DOHH2 (cell line): ENCODE measurements around the gene TSC22D3.

Experiments
- H3F3A ChIP-seq: fragments of 200-600 bp; sonication (generic), shearing (Covaris generic); 2 replicates; pipeline ENCODE4 v1.6.0; 2016; ENCODE audit warnings: antibody characterized with exemption, mild to moderate bottlenecking; ENCODE audit not compliant: control insufficient read depth, insufficient read depth
- H3K27ac ChIP-seq: fragments of 200-600 bp; sonication (generic); 2 replicates; pipeline ENCODE4 v1.5.1; 2014; ENCODE audit warnings: low read depth, mild to moderate bottlenecking, low read length, moderate library complexity
- H3K27me3 ChIP-seq: fragments of 200-600 bp; sonication (generic); 2 replicates; pipeline ENCODE4 v1.6.1; 2014; ENCODE audit warnings: mild to moderate bottlenecking, low read length, mixed read lengths; ENCODE audit not compliant: control insufficient read depth
- H3K36me3 ChIP-seq: fragments of 200-600 bp; sonication (generic); 2 replicates; pipeline ENCODE4 v1.6.1; 2014; ENCODE audit warnings: mild to moderate bottlenecking, low read length, moderate library complexity, mixed read lengths; ENCODE audit not compliant: control insufficient read depth
- H3K4me1 ChIP-seq: fragments of 200-600 bp; sonication (generic); 2 replicates; pipeline ENCODE4 v1.6.1; 2014; ENCODE audit warnings: mild to moderate bottlenecking, low read length, mixed read lengths; ENCODE audit not compliant: control insufficient read depth
- H3K4me2 ChIP-seq: fragments of 200-600 bp; sonication (generic); 2 replicates; pipeline ENCODE4 v1.6.0; 2014; ENCODE audit warnings: mild to moderate bottlenecking, low read length, moderate library complexity
- H3K4me3 ChIP-seq: fragments of 200-600 bp; sonication (generic); 2 replicates; pipeline ENCODE4 v1.5.1; 2014; ENCODE audit warnings: mild to moderate bottlenecking, low read length, mixed read lengths
- H3K79me2 ChIP-seq: fragments of 200-600 bp; sonication (generic); 2 replicates; pipeline ENCODE4 v1.6.1; 2014; ENCODE audit warnings: mild to moderate bottlenecking, low read length, mixed read lengths; ENCODE audit not compliant: control insufficient read depth
- H3K9me2 ChIP-seq: fragments of 200-600 bp; sonication (generic); replicated peaks from 2 replicates; pipeline ENCODE4 v1.6.1; 2014; ENCODE audit warnings: mild to moderate bottlenecking, low read length, mixed read lengths; ENCODE audit not compliant: control insufficient read depth
- H3K9me3 ChIP-seq: fragments of 200-600 bp; sonication (generic); 2 replicates; pipeline ENCODE4 v1.6.1; 2014; ENCODE audit warnings: antibody characterized with exemption, low read length, mixed read lengths; ENCODE audit not compliant: control insufficient read depth, insufficient read depth
- H4K20me1 ChIP-seq: fragments of 200-600 bp; sonication (generic); 2 replicates; pipeline ENCODE4 v1.6.0; 2014; ENCODE audit warnings: low read depth, mild to moderate bottlenecking, antibody characterized with exemption, low read length, moderate library complexity; ENCODE audit not compliant: control insufficient read depth, insufficient read depth
- CTCF ChIP-seq: fragments of 200-600 bp; sonication (generic); IDR thresholded peaks from one replicate; pipeline ENCODE4 v1.5.1; 2014; ENCODE audit warnings: antibody characterized with exemption, mild to moderate bottlenecking, low read depth, low read length; ENCODE audit not compliant: poor library complexity, severe bottlenecking
- EZH2phosphoT487 ChIP-seq: fragments of 200-600 bp; sonication (generic); IDR thresholded peaks from 2 replicates; pipeline ENCODE4 v1.6.1; 2017; ENCODE audit warnings: borderline replicate concordance, mild to moderate bottlenecking, antibody characterized with exemption, low read length, moderate library complexity, mixed read lengths

The TSC22D3 gene

GRCh38 chrX:107753187-107753586 is 22.4 kb downstream of the TSC22D3 start:
- Histone ChIP-seq H3K36me3 (no peaks in the 10 kb centered on the region), H3K79me2 (no peaks in the 10 kb centered on the region), H3K4me1 (no peaks in the 10 kb centered on the region), H3K4me3 (no peak overlapping the region), H3K9me3 (no peaks in the 10 kb centered on the region), H3F3A (no peaks in the 10 kb centered on the region), H3K27ac (no peak overlapping the region), H3K9me2 (no peaks in the 10 kb centered on the region), H3K4me2 (no peak overlapping the region), H4K20me1 (no peaks in the 10 kb centered on the region), H3K27me3 (no peaks in the 10 kb centered on the region)
- TF ChIP-seq CTCF, result no peak
- no peak for TF ChIP-seq EZH2phosphoT487

DNA sequence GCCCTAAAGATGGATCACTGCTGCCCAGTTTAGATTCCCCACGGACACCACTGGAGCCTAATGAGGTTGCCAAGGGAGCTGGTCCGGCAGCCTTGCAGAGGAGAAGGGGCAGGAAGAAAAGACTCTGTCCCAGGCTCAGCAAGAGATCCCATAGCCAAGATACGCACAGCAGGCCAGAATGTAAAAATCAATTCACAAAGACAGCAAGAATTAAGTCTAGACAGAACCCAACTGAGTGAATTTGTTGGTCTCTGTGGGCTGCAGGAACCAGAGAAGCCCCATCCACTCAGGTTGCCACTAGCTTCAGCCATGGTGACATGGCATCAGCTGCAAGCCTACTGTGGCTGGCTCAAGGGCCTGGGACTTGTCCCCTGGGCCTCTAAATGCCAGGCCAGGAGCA is 22.9 kb downstream of the TSC22D3 start:
- Histone ChIP-seq H3K4me3 (no peak overlapping the region), H3K27ac (no peak overlapping the region), H3K27me3 (no peaks in the 10 kb centered on the region), H3F3A (no peaks in the 10 kb centered on the region), H3K9me3 (no peaks in the 10 kb centered on the region), H3K4me1 (no peaks in the 10 kb centered on the region), H3K4me2 (no peak overlapping the region), H4K20me1 (no peaks in the 10 kb centered on the region), H3K9me2 (no peaks in the 10 kb centered on the region), H3K36me3 (no peaks in the 10 kb centered on the region), H3K79me2 (no peaks in the 10 kb centered on the region)
- TF ChIP-seq CTCF, result no peak
- TF ChIP-seq EZH2phosphoT487, result no peak

DNA sequence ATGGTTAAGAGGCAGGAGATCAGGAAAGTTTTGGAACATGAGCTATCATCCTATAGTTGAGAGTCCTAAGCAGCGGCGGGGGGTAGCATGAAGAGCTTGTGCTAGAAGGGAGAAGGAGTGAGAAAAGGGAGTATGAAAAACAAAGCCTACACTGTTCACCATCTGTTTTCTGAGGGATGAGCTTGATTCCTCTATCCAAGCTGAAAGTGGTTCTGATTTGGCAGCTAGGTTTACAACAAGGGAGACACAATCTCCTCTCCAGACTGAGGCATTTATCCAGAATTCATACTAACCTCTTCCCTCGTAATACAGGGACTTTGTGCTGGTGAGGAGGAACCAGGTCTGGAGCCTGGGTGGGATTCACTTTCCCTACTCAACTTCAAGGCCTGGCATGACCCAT is 23.5 kb downstream of the TSC22D3 start:
- no peak overlapping the region for H3K27ac ChIP-seq
- no peaks in the 10 kb centered on the region for H3K79me2 ChIP-seq
- no peaks in the 10 kb centered on the region for H3K9me3 ChIP-seq
- no peaks in the 10 kb centered on the region for H3K36me3 ChIP-seq
- no peaks in the 10 kb centered on the region for H3F3A ChIP-seq
- no peaks in the 10 kb centered on the region for H3K4me1 ChIP-seq
- no peaks in the 10 kb centered on the region for H3K27me3 ChIP-seq
- no peak overlapping the region for H3K4me2 ChIP-seq
- H3K4me3 ChIP-seq, result no peak overlapping the region
- TF ChIP-seq CTCF (no peak), EZH2phosphoT487 (no peak)
- no peaks in the 10 kb centered on the region for H3K9me2 ChIP-seq
- H4K20me1 ChIP-seq, result no peaks in the 10 kb centered on the region

DNA sequence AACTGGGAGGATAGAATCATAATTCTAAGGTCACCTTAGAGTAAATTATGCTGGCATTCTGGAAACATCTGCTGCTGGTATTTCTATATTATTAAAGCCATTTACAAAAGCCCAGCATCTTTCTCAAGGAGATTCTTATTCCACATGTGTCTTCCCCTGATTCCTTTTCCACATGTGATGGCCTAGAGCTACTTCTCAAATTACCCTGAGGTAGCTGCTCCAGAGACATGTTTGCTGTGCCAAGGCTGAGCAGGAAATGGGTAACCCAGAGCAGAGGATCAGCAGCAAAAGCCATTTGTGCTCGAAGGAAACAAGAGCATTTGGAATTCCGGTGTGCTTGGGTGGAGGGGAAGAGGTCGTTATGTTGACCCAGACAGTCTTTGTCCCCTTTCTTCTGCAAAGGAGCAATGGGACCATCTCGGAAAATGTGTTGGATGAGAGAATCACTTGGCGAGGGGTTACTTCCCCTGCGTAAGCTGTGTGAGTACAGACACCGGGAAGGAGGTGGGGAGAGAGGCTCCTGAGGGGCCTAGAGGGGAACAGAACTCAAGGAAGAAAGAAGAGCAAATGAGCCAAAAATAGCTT is 24.6 kb downstream of the TSC22D3 start:
- no peaks in the 10 kb centered on the region for H3K9me2 ChIP-seq
- H3F3A ChIP-seq, result no peaks in the 10 kb centered on the region
- no peaks in the 10 kb centered on the region for H3K36me3 ChIP-seq
- no peaks in the 10 kb centered on the region for H3K79me2 ChIP-seq
- no peak overlapping the region for H3K4me3 ChIP-seq
- no peak for TF ChIP-seq CTCF
- TF ChIP-seq EZH2phosphoT487, result no peak
- no peak overlapping the region for H3K27ac ChIP-seq
- H3K4me1 ChIP-seq, result no peaks in the 10 kb centered on the region
- H3K9me3 ChIP-seq, result no peaks in the 10 kb centered on the region
- no peak overlapping the region for H3K4me2 ChIP-seq
- H4K20me1 ChIP-seq, result no peaks in the 10 kb centered on the region
- no peaks in the 10 kb centered on the region for H3K27me3 ChIP-seq
